Aorta (tissue), 5 donors: Measurements from ENCODE around the gene TP53TG5. TPM values are rescaled to one million over a fixed set of nuclear protein-coding genes. Genes with fewer than 3 reads are reported as not detected.

Experiments
- ATAC-seq: fragments of 200-7000 bp; cut with Tn5 transposase; one replicate; pipeline ENCODE4 v1.9.1; 2022; ENCODE audit warnings: moderate library complexity; ENCODE audit not compliant: low FRiP score
- DNase-seq, 2 donors: peaks; one replicate each; pipeline ENCODE4 v3.0.0-alpha.2; 2020
- H3K27ac ChIP-seq, 2 donors: one replicate each; pipeline ENCODE4 v1.5.1; 2013; ENCODE audit warnings: low read length in 2 of 2, mild to moderate bottlenecking in 2 of 2, moderate library complexity in 2 of 2, control low read depth in 1 of 2, inconsistent platforms in 1 of 2, low read depth in 1 of 2
- H3K27me3 ChIP-seq, 2 donors: one replicate each; pipeline ENCODE4 v1.6.1; 2013; ENCODE audit warnings: control low read depth in 1 of 2, low read length in 1 of 2, mild to moderate bottlenecking in 1 of 2, moderate library complexity in 1 of 2; ENCODE audit not compliant: insufficient read depth in 2 of 2, control insufficient read depth in 1 of 2
- H3K36me3 ChIP-seq, 2 donors: one replicate each; pipeline ENCODE4 v1.6.1; 2013; ENCODE audit warnings: control low read depth in 1 of 2, low read length in 1 of 2, mild to moderate bottlenecking in 1 of 2; ENCODE audit not compliant: insufficient read depth in 2 of 2, control insufficient read depth in 1 of 2
- H3K4me1 ChIP-seq, 2 donors: one replicate each; pipeline ENCODE4 v1.6.1; 2013; ENCODE audit warnings: low read length in 2 of 2, control low read depth in 1 of 2, mild to moderate bottlenecking in 1 of 2, moderate library complexity in 1 of 2; ENCODE audit not compliant: insufficient read depth in 2 of 2, control insufficient read depth in 1 of 2
- H3K4me3 ChIP-seq, 2 donors: one replicate each; pipeline ENCODE4 v1.5.1; 2013; ENCODE audit warnings: low read length in 2 of 2, control low read depth in 1 of 2, mild to moderate bottlenecking in 1 of 2
- H3K9me3 ChIP-seq: one replicate; pipeline ENCODE4 v1.6.1; 2013; ENCODE audit warnings: mild to moderate bottlenecking, low read length; ENCODE audit not compliant: control insufficient read depth
- WGBS, 2 donors: extraction: QIAGEN DNeasy Blood & Tissue Kit; methylation state at CpG; one replicate each; pipeline ENCODE4 v1.1.7; 2013; 5-methylcytosine and 5-hydroxymethylcytosine counted together
- intact Hi-C, 2 donors: fragments of 100-400 bp; cut with DNase I; formaldehyde crosslinking; loops; one replicate each; pipeline versions ENCODE4 v1.14.2 to v1.15.0; 2022
- polyA plus RNA-seq, 2 donors: library from polyadenylated mRNA; stranded (reverse); fragments of 200-250 nt; gene quantifications; one replicate each; pipeline ENCODE4 v1.2.3, GENCODE V29; 2013
- total RNA-seq, 2 donors: library from RNA; stranded (reverse); fragmentation: NEBNext Ultra II Directional; extraction: Animal tissue kit (Norgen Biotek cat#: 25700); gene quantifications; one replicate each; pipeline ENCODE4 v1.2.1, GENCODE V29; 2021
- donor health status: healthy with polysubstance abuse.
- donor health status: Bipolar disorder and iron deficiency.
- donor health status: DM: no; HTN: no; CAD: no.
- donor health status: DM: no; HTN: no; CAD: no.
- donor health status: DM: yes; HTN: yes; CAD: no.

Gene TP53TG5
- total and polyA plus RNA-seq, 4 donors: 0.66 to 0.91 TPM; not detected in 2

GRCh38 chr20:45365444-45365970 lies 12.6 kb downstream of the TP53TG5 start:
- Histone ChIP-seq H3K27ac (no peak overlapping the region), H3K9me3 (no peaks in the 10 kb centered on the region), H3K36me3 (peaks cover 3 to 11% of the 10 kb centered on the region in 2 donors), H3K4me3 (no peak overlapping the region), H3K4me1 (no peaks in the 10 kb centered on the region), H3K27me3 (no peaks in the 10 kb centered on the region)
- WGBS, 2 donors: 88 to 89% methylated on average over 5 of the region's 5 CpGs
- intact Hi-C loops: no loop called here
- DNase-seq (no peak), ATAC-seq (no peak)

GRCh38 chr20:45363611-45364492 lies 14.3 kb downstream of the TP53TG5 start:
- Histone ChIP-seq H3K36me3 (peaks cover 3 to 11% of the 10 kb centered on the region in 2 donors), H3K4me1 (peaks cover 0 to 1% of the 10 kb centered on the region in 2 donors), H3K27me3 (no peaks in the 10 kb centered on the region), H3K4me3 (peak overlapping the region; percentile 32 to 59), H3K27ac (no peak overlapping the region), H3K9me3 (no peaks in the 10 kb centered on the region)
- 18 to 20% methylated on average over 23 of the region's 23 CpGs for WGBS, 2 donors
- DNase-seq: no peak
- ATAC-seq: no peak
- intact Hi-C loops: loop anchor here (1.0 to 5.0 kb wide), 2 partner anchors 16 to 42 kb away; partner anchors contain the start of gene SDC4 (in 1 of the 2)

- ATAC-seq: peak; percentile 97
- intact Hi-C loops: loop anchor here (1.0 to 5.0 kb wide), 2 partner anchors 15 to 41 kb away; partner anchors contain the start of gene SDC4 (in 1 of the 2)
- peak; percentile 99 to 100 for DNase-seq
- Histone ChIP-seq H3K4me1 (peaks cover 0 to 2% of the 10 kb centered on the region in 2 donors), H3K27me3 (no peaks in the 10 kb centered on the region), H3K4me3 (peak within 1 kb of the TSS; percentile 59 to 88), H3K9me3 (no peaks in the 10 kb centered on the region), H3K27ac (peak within 1 kb of the TSS; percentile 73 to 87), H3K36me3 (peaks cover 3 to 11% of the 10 kb centered on the region in 2 donors)
- 0% methylated on average over 52 to 55 of the region's 55 CpGs for WGBS, 2 donors
Observed at GRCh38 chr20:45362804-45363610, 15.1 kb downstream of the TP53TG5 start, which contains the start of gene SYS1. SYS1 (plus strand) TSS chr20:45363156; CDS start chr20:45363532, 376 bp downstream.

GRCh38 chr20:45361793-45362192 lies 16.3 kb downstream of the TP53TG5 start:
- Histone ChIP-seq H3K27ac (no peak overlapping the region), H3K27me3 (no peaks in the 10 kb centered on the region), H3K4me1 (peaks cover 0 to 2% of the 10 kb centered on the region in 2 donors), H3K4me3 (no peak overlapping the region), H3K36me3 (peaks cover 2 to 4% of the 10 kb centered on the region in 2 donors), H3K9me3 (no peaks in the 10 kb centered on the region)
- DNase-seq (no peak), ATAC-seq (no peak)
- WGBS, 2 donors: 80 to 82% methylated on average over 6 of the region's 6 CpGs
- intact Hi-C loops: loop anchor here in 1 of 2 donors (5.0 kb wide), 1 partner anchor 39 kb away; no protein-coding TSS in a partner anchor

GRCh38 chr20:45359406-45360148 lies 18.5 kb downstream of the TP53TG5 start:
- Histone ChIP-seq H3K4me3 (no peak overlapping the region), H3K27ac (peak overlapping the region; percentile 50 to 89), H3K27me3 (no peaks in the 10 kb centered on the region), H3K9me3 (no peaks in the 10 kb centered on the region), H3K4me1 (peaks cover 0 to 2% of the 10 kb centered on the region in 2 donors), H3K36me3 (no peaks in the 10 kb centered on the region)
- ATAC-seq (no peak), DNase-seq (no peak)
- 78 to 79% methylated on average over 9 of the region's 9 CpGs for WGBS, 2 donors
- intact Hi-C loops: loop anchor here (5.0 kb wide), 2 partner anchors 37 to 613 kb away; partner anchors contain the start of gene ZNF335 (in 1 of the 2)

- no peaks in the 10 kb centered on the region for H3K27me3 ChIP-seq
- peak overlapping the region; percentile 50 to 89 for H3K27ac ChIP-seq
- DNase-seq (no peak), ATAC-seq (no peak)
- intact Hi-C loops: loop anchor here (5.0 kb wide), 2 partner anchors 37 to 613 kb away; partner anchors contain the start of gene ZNF335 (in 1 of the 2)
- H3K36me3 ChIP-seq: no peaks in the 10 kb centered on the region
- peaks cover 0 to 2% of the 10 kb centered on the region in 2 donors for H3K4me1 ChIP-seq
- H3K9me3 ChIP-seq: no peaks in the 10 kb centered on the region
- H3K4me3 ChIP-seq: no peak overlapping the region
- 39 to 41% methylated on average over 7 of the region's 7 CpGs for WGBS, 2 donors
Observed at GRCh38 chr20:45359069-45359405, 19.1 kb downstream of the TP53TG5 start.

GRCh38 chr20:45358282-45359068 lies 19.6 kb downstream of the TP53TG5 start:
- intact Hi-C loops: loop anchor here (5.0 kb wide), 2 partner anchors 36 to 614 kb away; partner anchors contain the start of gene ZNF335 (in 1 of the 2)
- DNase-seq (peak; percentile 86 to 88), ATAC-seq (peak; percentile 23)
- peak overlapping the region; percentile 31 to 89 for H3K27ac ChIP-seq
- no peak overlapping the region for H3K4me3 ChIP-seq
- 7 to 10% methylated on average over 10 of the region's 10 CpGs for WGBS, 2 donors
- H3K4me1 ChIP-seq: peaks cover 0 to 2% of the 10 kb centered on the region in 2 donors
- H3K9me3 ChIP-seq: no peaks in the 10 kb centered on the region
- no peaks in the 10 kb centered on the region for H3K27me3 ChIP-seq
- no peaks in the 10 kb centered on the region for H3K36me3 ChIP-seq
